HepG2 (cell line): Measurements from ENCODE around the gene DTYMK. TPM values are rescaled to one million over a fixed set of nuclear protein-coding genes. Genes with fewer than 3 reads are reported as not detected.
A peak's percentile ranks its signal among the peaks of the same experiment; 100 is the strongest.

ENCODE experiments used
- EP300 ChIP-seq, 3 experiments: sonication (generic) in 1 of 3; formaldehyde crosslinking in 1 of 3; IDR thresholded peaks; 2 replicates each; pipeline versions ENCODE4 v1.5.1 to v1.6.1; 2011 to 2020; ENCODE audit warnings: low read depth in 2 of 3, low read length in 2 of 3, borderline replicate concordance in 1 of 3, improper control_type of control experiment in 1 of 3, mild to moderate bottlenecking in 1 of 3, missing genetic modification reagents in 1 of 3, moderate library complexity in 1 of 3
- NR2F1 ChIP-seq, 2 experiments: fragments of 450-650 bp in 1 of 2; formaldehyde crosslinking in 1 of 2; IDR thresholded peaks; 2 replicates each; pipeline versions ENCODE4 v1.5.0 to v1.6.1; 2016 to 2020; ENCODE audit warnings: mild to moderate bottlenecking in 1 of 2, missing compliant biosample characterization in 1 of 2, missing genetic modification reagents in 1 of 2, moderate library complexity in 1 of 2
- PHF20 ChIP-seq: sonication (generic); formaldehyde crosslinking; IDR thresholded peaks from 2 replicates; pipeline ENCODE4 v1.5.0; 2020; ENCODE audit warnings: mild to moderate bottlenecking, missing genetic modification reagents
- ZFP41 ChIP-seq: sonication (generic); formaldehyde crosslinking; IDR thresholded peaks from 2 replicates; pipeline ENCODE4 v1.4.0; 2020; ENCODE audit warnings: mild to moderate bottlenecking, missing genetic modification reagents, borderline replicate concordance
- ZNF609 ChIP-seq: sonication (generic); formaldehyde crosslinking; IDR thresholded peaks from 2 replicates; pipeline ENCODE4 v1.4.0; 2020; ENCODE audit warnings: mild to moderate bottlenecking, missing genetic modification reagents, borderline replicate concordance
- ZNF619 ChIP-seq: sonication (generic); formaldehyde crosslinking; IDR thresholded peaks from 2 replicates; pipeline ENCODE4 v1.4.0; 2020; ENCODE audit warnings: mild to moderate bottlenecking, missing genetic modification reagents
- ZNF674 ChIP-seq: sonication (generic); formaldehyde crosslinking; IDR thresholded peaks from 2 replicates; pipeline ENCODE4 v1.5.0; 2020; ENCODE audit warnings: low read depth, mild to moderate bottlenecking, missing genetic modification reagents
- ZNF792 ChIP-seq: IDR thresholded peaks from 2 replicates; pipeline ENCODE4 v1.6.1; 2016
- polyA plus RNA-seq, 8 experiments: library from polyadenylated mRNA; depleted of rRNA in 3 of 8; stranded (reverse) in 7 of 8; unstranded in 1 of 8; fragments of >200 nt; fragmentation: Illumina TruSeq in 4 of 8; extraction: Trizol in 4 of 8; gene quantifications; 2 replicates each; pipeline versions ENCODE4 v1.2.1 to v1.2.3, GENCODE V29; 2011 to 2016; ENCODE audit warnings: low read depth in 4 of 8, missing spikeins in 1 of 8, mixed read lengths in 1 of 8; ENCODE audit not compliant: insufficient read depth in 1 of 8
- total RNA-seq, 5 experiments: library from RNA; depleted of rRNA; stranded (reverse); fragments of >200 nt; fragmentation: Illumina TruSeq; extraction: Trizol; gene quantifications; 2 replicates each; pipeline ENCODE4 v1.2.3, GENCODE V29; 2016; ENCODE audit warnings: low read depth in 1 of 5
- TF ChIP-seq, protein P1 (sequence below): sonication (generic); IDR thresholded peaks from 2 replicates; pipeline ENCODE4 v1.6.1; 2016; ENCODE audit warnings: low read depth, borderline replicate concordance
- TF ChIP-seq, protein P2 (sequence below): sonication (generic); formaldehyde crosslinking; IDR thresholded peaks from 2 replicates; pipeline ENCODE4 v1.5.1; 2020; ENCODE audit warnings: mild to moderate bottlenecking, missing genetic modification reagents, borderline replicate concordance
- TF ChIP-seq, protein P3 (sequence below): sonication (generic); formaldehyde crosslinking; IDR thresholded peaks from 2 replicates; pipeline ENCODE4 v1.8.1; 2022; ENCODE audit warnings: low read depth, mild to moderate bottlenecking, missing genetic modification reagents

The DTYMK gene
- total and polyA plus RNA-seq, 2 of the 13 experiments (the other 11 are each of a cell fraction or from before 2014, with no cell fraction given) = 57.5 to 134 TPM

DNA sequence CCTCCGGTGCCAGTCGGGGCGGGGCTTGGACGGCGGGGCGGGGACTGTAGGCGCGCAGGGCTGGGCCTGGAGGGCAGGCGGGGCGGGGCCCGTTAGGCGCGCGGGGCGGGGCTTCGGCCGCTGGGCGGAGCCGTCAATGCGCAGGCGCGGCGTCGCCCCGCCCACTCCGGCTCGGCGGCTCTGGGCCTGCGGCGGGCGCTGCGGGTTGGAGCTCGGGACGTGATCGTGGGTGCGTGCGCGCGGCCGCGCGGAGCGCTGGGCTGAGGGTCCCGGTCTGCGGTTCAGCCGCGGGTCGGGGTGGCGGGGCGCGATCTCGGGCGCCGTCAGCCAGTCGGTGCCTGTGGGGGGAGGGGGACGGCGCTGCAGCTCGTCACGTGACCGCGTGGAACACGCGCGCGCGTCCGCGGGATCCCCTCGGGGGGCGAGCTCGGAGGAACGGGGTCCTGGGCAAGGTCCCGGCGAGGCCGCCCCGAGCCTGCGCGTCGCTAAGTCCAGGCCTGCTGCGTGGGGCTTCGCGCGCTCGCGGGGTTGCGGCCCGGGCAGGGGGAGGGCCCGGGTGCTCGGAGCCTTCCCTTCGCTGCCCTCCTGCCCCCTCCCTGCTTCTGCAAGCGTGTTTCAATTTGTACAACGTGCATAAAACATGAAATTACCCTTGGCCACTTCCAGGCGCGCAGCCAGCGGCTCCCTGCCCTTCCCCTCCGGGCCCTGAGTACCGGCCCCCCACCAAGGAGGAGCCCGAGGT is 48.0 kb upstream of the DTYMK start, which contains the start of gene D2HGDH (continued):
- TF ChIP-seq EP300 (IDR thresholded peaks at IDR 0.05; ENCODE audit: low read depth in 2 of 2, low read length in 2 of 2) (peak in 1 of 2 experiments; percentile 4; a peak in 1 of 4 replicates), EP300 (CRISPR knock-in tag; IDR thresholded peaks at IDR 0.05; ENCODE audit: borderline replicate concordance) (peak; percentile 25; the same call in 1 of the 2 replicates), ZNF609 (no peak), ZNF674 (no peak; the same call in none of the 2 replicates), ZFP41 (CRISPR knock-in tag) (no peak), NR2F1 (CRISPR knock-in tag; IDR thresholded peaks at IDR 0.05) (peak in 1 of 2 experiments; percentile 68; a peak in 2 of 4 replicates), ZNF792 (CRISPR knock-in tag) (no peak; the same call in none of the 2 replicates), ZNF619 (CRISPR knock-in tag) (no peak), PHF20 (CRISPR knock-in tag) (peak; percentile 47; the same call in 1 of the 2 replicates)
- TF ChIP-seq, protein P1, sequence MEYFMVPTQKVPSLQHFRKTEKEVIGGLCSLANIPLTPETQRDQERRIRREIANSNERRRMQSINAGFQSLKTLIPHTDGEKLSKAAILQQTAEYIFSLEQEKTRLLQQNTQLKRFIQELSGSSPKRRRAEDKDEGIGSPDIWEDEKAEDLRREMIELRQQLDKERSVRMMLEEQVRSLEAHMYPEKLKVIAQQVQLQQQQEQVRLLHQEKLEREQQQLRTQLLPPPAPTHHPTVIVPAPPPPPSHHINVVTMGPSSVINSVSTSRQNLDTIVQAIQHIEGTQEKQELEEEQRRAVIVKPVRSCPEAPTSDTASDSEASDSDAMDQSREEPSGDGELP = no peak
- TF ChIP-seq, protein P2, sequence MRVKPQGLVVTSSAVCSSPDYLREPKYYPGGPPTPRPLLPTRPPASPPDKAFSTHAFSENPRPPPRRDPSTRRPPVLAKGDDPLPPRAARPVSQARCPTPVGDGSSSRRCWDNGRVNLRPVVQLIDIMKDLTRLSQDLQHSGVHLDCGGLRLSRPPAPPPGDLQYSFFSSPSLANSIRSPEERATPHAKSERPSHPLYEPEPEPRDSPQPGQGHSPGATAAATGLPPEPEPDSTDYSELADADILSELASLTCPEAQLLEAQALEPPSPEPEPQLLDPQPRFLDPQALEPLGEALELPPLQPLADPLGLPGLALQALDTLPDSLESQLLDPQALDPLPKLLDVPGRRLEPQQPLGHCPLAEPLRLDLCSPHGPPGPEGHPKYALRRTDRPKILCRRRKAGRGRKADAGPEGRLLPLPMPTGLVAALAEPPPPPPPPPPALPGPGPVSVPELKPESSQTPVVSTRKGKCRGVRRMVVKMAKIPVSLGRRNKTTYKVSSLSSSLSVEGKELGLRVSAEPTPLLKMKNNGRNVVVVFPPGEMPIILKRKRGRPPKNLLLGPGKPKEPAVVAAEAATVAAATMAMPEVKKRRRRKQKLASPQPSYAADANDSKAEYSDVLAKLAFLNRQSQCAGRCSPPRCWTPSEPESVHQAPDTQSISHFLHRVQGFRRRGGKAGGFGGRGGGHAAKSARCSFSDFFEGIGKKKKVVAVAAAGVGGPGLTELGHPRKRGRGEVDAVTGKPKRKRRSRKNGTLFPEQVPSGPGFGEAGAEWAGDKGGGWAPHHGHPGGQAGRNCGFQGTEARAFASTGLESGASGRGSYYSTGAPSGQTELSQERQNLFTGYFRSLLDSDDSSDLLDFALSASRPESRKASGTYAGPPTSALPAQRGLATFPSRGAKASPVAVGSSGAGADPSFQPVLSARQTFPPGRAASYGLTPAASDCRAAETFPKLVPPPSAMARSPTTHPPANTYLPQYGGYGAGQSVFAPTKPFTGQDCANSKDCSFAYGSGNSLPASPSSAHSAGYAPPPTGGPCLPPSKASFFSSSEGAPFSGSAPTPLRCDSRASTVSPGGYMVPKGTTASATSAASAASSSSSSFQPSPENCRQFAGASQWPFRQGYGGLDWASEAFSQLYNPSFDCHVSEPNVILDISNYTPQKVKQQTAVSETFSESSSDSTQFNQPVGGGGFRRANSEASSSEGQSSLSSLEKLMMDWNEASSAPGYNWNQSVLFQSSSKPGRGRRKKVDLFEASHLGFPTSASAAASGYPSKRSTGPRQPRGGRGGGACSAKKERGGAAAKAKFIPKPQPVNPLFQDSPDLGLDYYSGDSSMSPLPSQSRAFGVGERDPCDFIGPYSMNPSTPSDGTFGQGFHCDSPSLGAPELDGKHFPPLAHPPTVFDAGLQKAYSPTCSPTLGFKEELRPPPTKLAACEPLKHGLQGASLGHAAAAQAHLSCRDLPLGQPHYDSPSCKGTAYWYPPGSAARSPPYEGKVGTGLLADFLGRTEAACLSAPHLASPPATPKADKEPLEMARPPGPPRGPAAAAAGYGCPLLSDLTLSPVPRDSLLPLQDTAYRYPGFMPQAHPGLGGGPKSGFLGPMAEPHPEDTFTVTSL (CRISPR knock-in tag) = no peak; the same call in 1 of the 2 replicates
- TF ChIP-seq, protein P3, sequence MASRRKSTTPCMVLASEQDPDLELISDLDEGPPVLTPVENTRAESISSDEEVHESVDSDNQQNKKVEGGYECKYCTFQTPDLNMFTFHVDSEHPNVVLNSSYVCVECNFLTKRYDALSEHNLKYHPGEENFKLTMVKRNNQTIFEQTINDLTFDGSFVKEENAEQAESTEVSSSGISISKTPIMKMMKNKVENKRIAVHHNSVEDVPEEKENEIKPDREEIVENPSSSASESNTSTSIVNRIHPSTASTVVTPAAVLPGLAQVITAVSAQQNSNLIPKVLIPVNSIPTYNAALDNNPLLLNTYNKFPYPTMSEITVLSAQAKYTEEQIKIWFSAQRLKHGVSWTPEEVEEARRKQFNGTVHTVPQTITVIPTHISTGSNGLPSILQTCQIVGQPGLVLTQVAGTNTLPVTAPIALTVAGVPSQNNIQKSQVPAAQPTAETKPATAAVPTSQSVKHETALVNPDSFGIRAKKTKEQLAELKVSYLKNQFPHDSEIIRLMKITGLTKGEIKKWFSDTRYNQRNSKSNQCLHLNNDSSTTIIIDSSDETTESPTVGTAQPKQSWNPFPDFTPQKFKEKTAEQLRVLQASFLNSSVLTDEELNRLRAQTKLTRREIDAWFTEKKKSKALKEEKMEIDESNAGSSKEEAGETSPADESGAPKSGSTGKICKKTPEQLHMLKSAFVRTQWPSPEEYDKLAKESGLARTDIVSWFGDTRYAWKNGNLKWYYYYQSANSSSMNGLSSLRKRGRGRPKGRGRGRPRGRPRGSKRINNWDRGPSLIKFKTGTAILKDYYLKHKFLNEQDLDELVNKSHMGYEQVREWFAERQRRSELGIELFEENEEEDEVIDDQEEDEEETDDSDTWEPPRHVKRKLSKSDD = peak; percentile 87; the same call in 1 of the 2 replicates
